GM12875 (cell line): ENCODE data around the gene RTL3.

Experiments used
- H3K4me3 ChIP-seq: one replicate; pipeline ENCODE4 v1.5.1; 2011; ENCODE audit warnings: low read depth, low read length, control low read depth
- TF ChIP-seq, protein P1 (sequence below): IDR thresholded peaks from 2 replicates; pipeline ENCODE4 v1.5.1; 2011; ENCODE audit warnings: low read depth, mild to moderate bottlenecking, control low read depth, inconsistent platforms, low read length, moderate library complexity, borderline replicate concordance; ENCODE audit not compliant: insufficient read depth

Gene RTL3

DNA sequence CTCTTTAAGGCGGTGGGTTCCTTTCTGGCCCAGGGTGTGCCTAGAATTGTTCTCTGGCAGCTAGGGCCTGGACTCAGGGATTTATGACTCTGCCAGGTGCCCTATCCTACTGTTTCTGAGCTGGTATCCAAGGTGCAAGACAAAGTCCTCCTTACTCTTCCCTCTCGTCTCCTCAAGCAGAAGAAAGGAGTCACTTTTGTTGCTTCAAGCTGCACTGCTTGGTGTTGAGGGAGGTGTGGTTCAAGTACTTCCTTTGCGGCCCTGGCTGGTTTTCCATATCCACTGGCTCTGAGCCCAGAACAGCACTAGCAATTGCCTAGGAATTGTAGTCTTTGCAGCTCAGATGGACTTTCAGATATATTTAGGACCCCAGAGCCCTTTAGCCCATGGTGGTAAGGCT is 39.3 kb downstream of the RTL3 start:
- TF ChIP-seq, protein P1, sequence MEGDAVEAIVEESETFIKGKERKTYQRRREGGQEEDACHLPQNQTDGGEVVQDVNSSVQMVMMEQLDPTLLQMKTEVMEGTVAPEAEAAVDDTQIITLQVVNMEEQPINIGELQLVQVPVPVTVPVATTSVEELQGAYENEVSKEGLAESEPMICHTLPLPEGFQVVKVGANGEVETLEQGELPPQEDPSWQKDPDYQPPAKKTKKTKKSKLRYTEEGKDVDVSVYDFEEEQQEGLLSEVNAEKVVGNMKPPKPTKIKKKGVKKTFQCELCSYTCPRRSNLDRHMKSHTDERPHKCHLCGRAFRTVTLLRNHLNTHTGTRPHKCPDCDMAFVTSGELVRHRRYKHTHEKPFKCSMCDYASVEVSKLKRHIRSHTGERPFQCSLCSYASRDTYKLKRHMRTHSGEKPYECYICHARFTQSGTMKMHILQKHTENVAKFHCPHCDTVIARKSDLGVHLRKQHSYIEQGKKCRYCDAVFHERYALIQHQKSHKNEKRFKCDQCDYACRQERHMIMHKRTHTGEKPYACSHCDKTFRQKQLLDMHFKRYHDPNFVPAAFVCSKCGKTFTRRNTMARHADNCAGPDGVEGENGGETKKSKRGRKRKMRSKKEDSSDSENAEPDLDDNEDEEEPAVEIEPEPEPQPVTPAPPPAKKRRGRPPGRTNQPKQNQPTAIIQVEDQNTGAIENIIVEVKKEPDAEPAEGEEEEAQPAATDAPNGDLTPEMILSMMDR: no peak

DNA sequence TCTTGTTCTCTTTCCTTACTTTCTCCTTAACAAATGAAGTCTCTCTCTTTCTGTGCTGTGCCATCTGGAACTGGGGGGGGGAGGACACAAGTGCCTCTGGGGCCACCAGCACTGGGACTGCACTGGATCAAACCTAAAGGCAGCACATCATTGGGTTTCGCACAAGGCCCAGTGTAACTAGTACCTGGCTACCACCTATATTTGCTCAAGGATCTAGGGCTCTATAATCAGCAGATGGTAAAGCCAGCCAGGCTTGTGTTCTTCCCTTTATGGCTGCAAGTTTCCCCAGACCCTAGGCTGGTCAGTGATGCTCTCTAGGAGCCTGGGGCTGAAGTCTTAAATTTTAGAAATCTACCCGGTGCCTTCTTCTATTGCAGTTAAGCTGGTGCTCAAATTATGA is 40.1 kb downstream of the RTL3 start:
- TF ChIP-seq, protein P1: no peak
- H3K4me3 ChIP-seq: no peak overlapping the region

More for the DNA sequence above, 39.3 kb downstream of the RTL3 start:
- H3K4me3 ChIP-seq: no peak overlapping the region

DNA sequence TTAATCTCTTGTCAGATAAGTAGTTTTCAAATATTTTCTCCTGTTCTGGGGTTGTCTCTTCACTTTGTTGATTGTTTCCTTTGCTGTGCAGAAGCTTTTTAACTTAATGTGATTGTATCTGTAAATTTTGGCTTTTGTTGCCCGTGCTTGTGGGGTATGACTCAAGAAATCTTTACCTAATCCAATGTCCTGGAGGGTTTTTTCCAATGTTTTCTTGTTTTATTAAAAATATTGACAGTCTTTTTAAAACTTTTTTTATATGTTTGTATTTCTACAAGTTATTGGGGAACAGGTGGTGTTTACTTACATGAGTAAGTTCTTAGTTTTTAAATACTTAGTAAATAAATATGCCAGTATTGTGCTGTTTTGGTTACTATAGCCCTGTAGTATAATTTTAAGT is 44.9 kb downstream of the RTL3 start:
- TF ChIP-seq, protein P1: no peak
- no peak overlapping the region for H3K4me3 ChIP-seq
